Endodermal cell (in vitro differentiated cells): ENCODE data around the gene TSTD1. TPM values are rescaled to one million over a fixed set of nuclear protein-coding genes. Genes with fewer than 3 reads are reported as not detected.
"Not testable (repeated sequence)": the region's sequence is repeated elsewhere in the genome, so short reads cannot be mapped to it uniquely, and the experiment has no call there.

Experiments
- DNase-seq: peaks from one replicate; pipeline ENCODE4 v3.0.0-alpha.2; 2017
- H3K27ac ChIP-seq: 2 replicates; pipeline ENCODE4 v1.5.1; 2013; ENCODE audit warnings: mild to moderate bottlenecking, low read depth, low read length, moderate library complexity
- H3K27me3 ChIP-seq: 2 replicates; pipeline ENCODE4 v1.6.1; 2013; ENCODE audit warnings: mild to moderate bottlenecking, low read length, moderate library complexity; ENCODE audit not compliant: insufficient read depth, control insufficient read depth, poor library complexity, severe bottlenecking
- H3K36me3 ChIP-seq: 2 replicates; pipeline ENCODE4 v1.7.0; 2013; ENCODE audit warnings: mild to moderate bottlenecking, low read length, moderate library complexity; ENCODE audit not compliant: control insufficient read depth, insufficient read depth
- H3K4me1 ChIP-seq: one replicate; pipeline ENCODE4 v1.7.0; 2013; ENCODE audit warnings: low read length; ENCODE audit not compliant: control insufficient read depth, insufficient read depth
- H3K4me3 ChIP-seq: 2 replicates; pipeline ENCODE4 v1.5.1; 2013; ENCODE audit warnings: mild to moderate bottlenecking, low read length, moderate library complexity
- H3K9ac ChIP-seq: 2 replicates; pipeline ENCODE4 v1.6.1; 2013; ENCODE audit warnings: mild to moderate bottlenecking, low read length, moderate library complexity; ENCODE audit not compliant: poor library complexity, severe bottlenecking; ENCODE audit errors: extremely low read depth
- H3K9me3 ChIP-seq: 2 replicates; pipeline ENCODE4 v1.6.1; 2013; ENCODE audit warnings: mild to moderate bottlenecking, low read length, moderate library complexity; ENCODE audit not compliant: control insufficient read depth
- H3K27ac Mint-ChIP-seq: 2 replicates; pipeline ENCODE4 v1.8.0; 2020; ENCODE audit warnings: mixed read lengths
- H3K27me3 Mint-ChIP-seq: 2 replicates; pipeline ENCODE4 v1.8.0; 2021; ENCODE audit warnings: mild to moderate bottlenecking, mixed read lengths; ENCODE audit not compliant: insufficient read depth
- H3K36me3 Mint-ChIP-seq: 2 replicates; pipeline ENCODE4 v1.8.0; 2020; ENCODE audit warnings: low read depth, mixed read lengths
- H3K4me1 Mint-ChIP-seq: 2 replicates; pipeline ENCODE4 v1.8.0; 2020; ENCODE audit warnings: mixed read lengths
- H3K4me3 Mint-ChIP-seq: 2 replicates; pipeline ENCODE4 v1.8.0; 2020; ENCODE audit warnings: mild to moderate bottlenecking, moderate library complexity, mixed read lengths
- H3K9me3 Mint-ChIP-seq: 2 replicates; pipeline ENCODE4 v1.8.0; 2020; ENCODE audit warnings: mild to moderate bottlenecking, mixed read lengths
- CTCF ChIP-seq: fragments of 200-600 bp; sonication (generic); conservative IDR thresholded peaks from 2 replicates; pipeline ENCODE4 v1.5.0; 2021; ENCODE audit warnings: antibody characterized with exemption, mild to moderate bottlenecking
- WGBS, 2 experiments: methylation state at CpG; one replicate each; pipeline versions ENCODE4 v1.1.5 to v1.1.7; 2013; ENCODE audit warnings: missing lambda C conversion rate in 2 of 2, mixed read lengths in 1 of 2; ENCODE audit not compliant: insufficient coverage in 1 of 2, insufficient read length in 1 of 2; 5-methylcytosine and 5-hydroxymethylcytosine counted together
- total RNA-seq, 2 donors: library from RNA; stranded (reverse); fragmentation: NEBNext Ultra II Directional in 1 of 2; extraction: Animal tissue kit (Norgen Biotek cat#: 25700) in 1 of 2; gene quantifications; 2 replicates in 1 of 2; 3 replicates in 1 of 2; pipeline ENCODE4 v1.2.1, GENCODE V29; 2021

Gene TSTD1
- total RNA-seq, 2 donors from 2014 or later: 59.1 to 76.4 TPM

- Histone ChIP-seq H3K36me3 (peaks cover 10% of the 10 kb centered on the region), H3K4me1 (peaks cover 10% of the 10 kb centered on the region), H3K4me3 (peak overlapping the region; percentile 98), H3K9me3 (no peaks in the 10 kb centered on the region), H3K27me3 (no peaks in the 10 kb centered on the region), H3K27ac (no peak overlapping the region), H3K9ac (no peak overlapping the region)
- TF ChIP-seq CTCF: no peak
- H3K4me3 Mint-ChIP-seq: peak overlapping the region; percentile 99
- H3K4me1 Mint-ChIP-seq: peaks cover 47% of the 10 kb centered on the region
- peak overlapping the region; percentile 42 for H3K27ac Mint-ChIP-seq
- peak; percentile 51 for DNase-seq
- peaks cover 21% of the 10 kb centered on the region for H3K36me3 Mint-ChIP-seq
- H3K27me3 Mint-ChIP-seq: no peaks in the 10 kb centered on the region
- WGBS, 2 experiments: 82% methylated on average over 1 of the region's 1 CpG; no CpG with 5 or more reads in 1 of the 2 experiments
- no peaks in the 10 kb centered on the region for H3K9me3 Mint-ChIP-seq
These were observed 20.2 kb downstream of the TSTD1 start for GRCh38 chr1:161018631-161018930.

DNA sequence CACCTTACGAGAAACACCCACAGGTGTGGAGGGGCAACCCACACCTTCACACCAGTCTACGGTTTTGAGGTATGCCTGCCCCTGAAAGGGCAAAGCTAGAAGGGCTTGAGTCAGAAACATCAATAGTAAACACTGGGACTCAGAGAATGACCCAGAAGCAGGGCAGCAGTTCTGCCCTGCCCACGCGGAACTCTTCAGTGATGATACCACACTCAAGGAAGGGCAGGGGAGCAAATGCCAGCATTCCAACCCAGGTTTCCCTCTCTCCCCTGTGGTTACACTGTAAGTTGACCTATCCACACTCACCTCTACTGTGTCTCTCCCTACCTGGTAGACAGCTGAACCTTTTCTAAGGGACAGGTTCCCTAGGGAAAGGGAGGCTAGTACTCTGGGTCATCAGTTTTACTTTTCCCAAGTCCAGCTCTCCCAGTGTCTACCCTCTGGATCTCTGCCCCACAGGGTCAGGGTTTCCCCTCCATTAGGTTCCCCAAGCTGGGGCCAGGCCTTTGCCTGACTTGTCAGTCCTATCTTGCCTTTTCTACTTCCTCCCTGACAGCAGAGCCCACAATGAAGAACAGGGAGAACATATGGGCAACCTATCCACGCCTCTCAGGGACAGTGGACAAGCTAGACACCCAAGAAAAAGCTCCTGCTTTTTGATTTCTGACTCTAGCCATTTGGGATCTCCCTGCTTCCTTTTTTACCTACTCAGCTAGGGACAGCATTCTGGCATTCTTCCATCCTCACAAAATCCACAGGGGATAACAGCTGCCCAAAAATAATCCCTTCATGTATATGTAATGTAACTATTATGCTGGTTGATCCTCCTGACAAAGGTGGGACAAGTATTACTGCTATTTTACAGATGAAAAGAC lies 20.8 kb downstream of the TSTD1 start:
- TF ChIP-seq CTCF: no peak
- H3K9me3 Mint-ChIP-seq: no peaks in the 10 kb centered on the region
- peaks cover 15% of the 10 kb centered on the region for H3K36me3 ChIP-seq
- no peaks in the 10 kb centered on the region for H3K27me3 Mint-ChIP-seq
- peak overlapping the region; percentile 98 for H3K4me3 ChIP-seq
- no peaks in the 10 kb centered on the region for H3K27me3 ChIP-seq
- H3K4me3 Mint-ChIP-seq: peak overlapping the region; percentile 99
- peaks cover 52% of the 10 kb centered on the region for H3K4me1 Mint-ChIP-seq
- no peak overlapping the region for H3K9ac ChIP-seq
- no peaks in the 10 kb centered on the region for H3K9me3 ChIP-seq
- peaks cover 11% of the 10 kb centered on the region for H3K4me1 ChIP-seq
- 90 to 95% methylated on average over 5 of the region's 5 CpGs for WGBS, 2 experiments
- DNase-seq: no peak
- H3K27ac Mint-ChIP-seq: peak overlapping the region; percentile 87
- H3K36me3 Mint-ChIP-seq: peaks cover 25% of the 10 kb centered on the region
- no peak overlapping the region for H3K27ac ChIP-seq

DNA sequence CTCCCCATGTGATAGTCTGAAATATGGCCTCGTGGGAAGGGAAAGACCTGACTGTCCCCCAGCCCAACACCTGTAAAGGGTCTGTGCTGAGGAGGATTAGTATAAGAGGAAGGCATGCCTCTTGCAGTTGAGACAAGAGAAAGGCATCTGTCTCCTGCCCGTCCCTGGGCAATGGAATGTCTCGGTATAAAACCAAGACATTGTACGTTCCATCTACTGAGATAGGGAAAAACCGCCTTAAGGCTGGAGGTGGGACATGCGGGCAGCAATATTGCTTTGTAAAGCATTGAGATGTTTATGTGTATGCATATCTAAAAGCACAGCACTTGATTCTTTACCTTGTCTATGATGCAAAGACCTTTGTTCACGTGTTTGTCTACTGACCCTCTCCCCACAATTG lies 21.6 kb downstream of the TSTD1 start:
- H3K9me3 ChIP-seq, H3K9ac ChIP-seq, H3K27me3 Mint-ChIP-seq, DNase-seq, H3K9me3 Mint-ChIP-seq, H3K27me3 ChIP-seq, H3K27ac ChIP-seq: not testable (repeated sequence)
- Histone ChIP-seq H3K36me3 (peaks cover 20% of the 10 kb centered on the region), H3K4me3 (peak overlapping the region; percentile 98), H3K4me1 (peaks cover 11% of the 10 kb centered on the region)
- Mint-ChIP-seq H3K4me1 (peaks cover 52% of the 10 kb centered on the region), H3K36me3 (peaks cover 25% of the 10 kb centered on the region), H3K4me3 (peak overlapping the region; percentile 99), H3K27ac (peak overlapping the region; percentile 87)
- 79% methylated on average over 4 of the region's 7 CpGs; no CpG with 5 or more reads in 1 of the 2 experiments for WGBS, 2 experiments

DNA sequence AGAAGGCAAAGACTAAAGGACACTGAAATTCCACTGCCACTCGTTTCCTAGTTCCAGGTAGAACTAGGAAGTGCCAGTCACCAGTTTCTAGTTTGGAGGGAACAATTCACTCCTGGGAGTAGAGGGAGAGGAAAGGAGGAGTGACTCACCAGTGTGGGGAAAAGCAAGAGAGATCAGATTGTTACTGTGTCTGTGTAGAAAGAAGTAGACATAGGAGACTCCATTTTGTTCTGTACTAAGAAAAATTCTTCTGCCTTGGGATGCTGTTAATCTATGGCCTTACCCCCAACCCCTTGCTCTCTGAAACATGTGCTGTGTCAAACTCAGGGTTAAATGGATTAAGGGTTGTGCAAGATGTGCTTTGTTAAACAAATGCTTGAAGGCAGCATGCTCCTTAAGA lies 22.1 kb downstream of the TSTD1 start:
- H3K4me3 ChIP-seq, H3K9me3 Mint-ChIP-seq, H3K27me3 ChIP-seq, DNase-seq, H3K4me3 Mint-ChIP-seq, H3K9me3 ChIP-seq, H3K27me3 Mint-ChIP-seq, H3K27ac ChIP-seq, H3K9ac ChIP-seq: not testable (repeated sequence)
- peaks cover 27% of the 10 kb centered on the region for H3K36me3 Mint-ChIP-seq
- WGBS, 2 experiments: 96 to 100% methylated on average over 1 of the region's 1 CpG
- H3K4me1 Mint-ChIP-seq: peaks cover 49% of the 10 kb centered on the region
- H3K27ac Mint-ChIP-seq: peak overlapping the region; percentile 87
- Histone ChIP-seq H3K4me1 (peaks cover 11% of the 10 kb centered on the region), H3K36me3 (peaks cover 25% of the 10 kb centered on the region)
